Measurements from ENCODE around the gene GDF15.

The GDF15 gene

DNA sequence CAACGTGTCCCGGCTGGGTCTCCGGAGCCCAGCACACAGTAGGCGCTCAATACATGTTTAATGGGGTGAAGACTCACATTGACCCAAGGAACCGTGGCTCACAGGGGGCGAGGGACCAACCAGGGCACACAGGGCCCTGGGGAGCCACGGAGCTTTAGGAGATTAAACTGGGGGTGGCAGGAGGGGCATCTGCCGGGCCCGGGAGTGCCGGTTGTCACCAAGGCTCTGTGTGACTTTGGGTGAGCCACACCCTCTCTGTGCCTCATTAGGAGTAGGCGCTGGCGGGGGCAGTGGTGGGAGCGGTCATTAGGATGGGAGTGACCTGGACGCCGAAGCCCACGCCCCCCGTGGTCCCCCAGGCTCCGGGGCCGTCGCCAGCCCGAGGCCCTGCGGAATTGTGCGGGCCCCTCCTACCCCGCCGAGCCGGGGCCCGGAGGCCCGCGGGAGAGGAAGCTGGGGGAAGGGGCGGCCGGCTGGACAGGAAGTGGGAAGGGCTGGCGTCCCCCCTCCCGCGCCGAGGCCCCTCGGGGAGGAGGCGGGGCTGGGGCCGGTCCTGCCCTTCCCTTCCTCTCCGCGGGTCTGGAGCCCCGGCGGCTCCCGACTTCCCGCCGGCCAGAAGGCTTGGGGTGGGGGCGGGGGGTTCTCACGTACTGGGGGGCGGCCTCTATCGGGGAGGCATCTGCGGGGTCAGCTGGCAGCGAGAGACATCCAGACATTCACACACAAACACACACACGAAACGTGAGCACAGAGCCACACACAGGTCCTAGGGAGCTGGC, 31.5 kb downstream of the GDF15 start:
- peak; percentile 91 for DNase-seq (ENCODE audit: low spot score)
- Histone ChIP-seq H3K4me3 (peak overlapping the region; percentile 81), H3K27ac (peak overlapping the region; percentile 96 to 97)
- TF ChIP-seq, protein P1, sequence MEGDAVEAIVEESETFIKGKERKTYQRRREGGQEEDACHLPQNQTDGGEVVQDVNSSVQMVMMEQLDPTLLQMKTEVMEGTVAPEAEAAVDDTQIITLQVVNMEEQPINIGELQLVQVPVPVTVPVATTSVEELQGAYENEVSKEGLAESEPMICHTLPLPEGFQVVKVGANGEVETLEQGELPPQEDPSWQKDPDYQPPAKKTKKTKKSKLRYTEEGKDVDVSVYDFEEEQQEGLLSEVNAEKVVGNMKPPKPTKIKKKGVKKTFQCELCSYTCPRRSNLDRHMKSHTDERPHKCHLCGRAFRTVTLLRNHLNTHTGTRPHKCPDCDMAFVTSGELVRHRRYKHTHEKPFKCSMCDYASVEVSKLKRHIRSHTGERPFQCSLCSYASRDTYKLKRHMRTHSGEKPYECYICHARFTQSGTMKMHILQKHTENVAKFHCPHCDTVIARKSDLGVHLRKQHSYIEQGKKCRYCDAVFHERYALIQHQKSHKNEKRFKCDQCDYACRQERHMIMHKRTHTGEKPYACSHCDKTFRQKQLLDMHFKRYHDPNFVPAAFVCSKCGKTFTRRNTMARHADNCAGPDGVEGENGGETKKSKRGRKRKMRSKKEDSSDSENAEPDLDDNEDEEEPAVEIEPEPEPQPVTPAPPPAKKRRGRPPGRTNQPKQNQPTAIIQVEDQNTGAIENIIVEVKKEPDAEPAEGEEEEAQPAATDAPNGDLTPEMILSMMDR (IDR thresholded peaks at IDR 0.05), result no peak

DNA sequence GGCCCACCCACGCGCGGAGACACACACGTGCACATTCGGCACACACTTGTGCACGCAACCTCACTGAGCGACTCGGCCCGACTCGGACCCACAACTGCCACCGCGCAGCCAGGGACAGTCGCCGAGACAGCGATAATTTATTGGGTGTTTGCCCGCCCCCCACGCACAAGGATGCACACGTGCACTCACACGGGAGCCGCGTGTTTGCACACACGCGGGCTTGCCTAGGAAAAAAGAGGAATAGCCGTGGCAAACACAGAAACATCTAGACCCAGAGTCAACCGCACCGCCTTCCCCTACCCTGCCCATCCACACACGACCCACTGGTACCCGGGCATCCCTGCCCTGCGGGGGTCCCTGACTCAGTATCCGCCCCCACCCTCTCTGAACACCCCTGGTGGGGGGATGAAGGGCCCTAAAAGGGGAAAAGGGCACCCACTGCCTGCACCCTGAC, 32.1 kb downstream of the GDF15 start:
- H3K4me3 ChIP-seq, result peak overlapping the region; percentile 81

DNA sequence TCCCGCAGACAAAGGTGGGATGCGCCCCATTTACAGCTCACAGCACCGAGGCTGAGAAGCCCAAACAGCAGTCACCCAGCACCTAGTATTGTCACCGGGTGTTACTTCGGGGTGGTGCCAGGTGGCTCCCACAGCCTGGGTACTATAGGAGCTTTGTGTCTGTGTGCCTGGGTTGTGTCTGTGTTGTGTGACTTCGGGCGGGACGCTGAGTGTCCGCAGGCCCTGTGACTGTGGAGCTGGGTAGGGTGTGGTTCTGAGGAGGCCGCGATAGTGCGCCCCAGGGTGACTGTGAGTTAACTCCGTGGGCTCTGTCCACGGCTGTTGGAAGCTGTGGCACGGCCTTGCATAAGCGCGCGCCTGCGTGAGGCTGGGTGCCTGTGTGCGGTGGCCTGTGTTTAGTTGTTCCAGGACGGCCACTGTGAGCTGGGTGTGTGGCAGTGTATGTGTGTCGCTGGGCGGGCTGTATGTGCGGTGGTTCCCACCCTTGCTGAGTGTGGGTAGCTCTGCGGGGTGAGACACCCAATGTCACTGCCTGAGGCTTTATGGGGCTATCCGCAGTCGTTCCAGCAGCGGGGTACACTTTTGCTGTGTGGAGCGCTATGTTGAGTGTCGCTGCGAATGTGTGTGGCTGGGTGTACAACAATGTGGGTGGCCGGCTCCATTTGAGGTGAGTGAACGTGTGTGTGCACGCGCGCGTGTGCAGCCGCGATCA, 32.7 kb downstream of the GDF15 start:
- Histone ChIP-seq H3K27ac (peak overlapping the region; percentile 96 to 97), H3K4me3 (peak overlapping the region; percentile 81)
- peak; percentile 86 for DNase-seq (ENCODE audit: low spot score)
- TF ChIP-seq, protein P1 (IDR thresholded peaks at IDR 0.05), result no peak

More for the DNA sequence above, 32.1 kb downstream of the GDF15 start:
- peak; percentile 80 for DNase-seq (ENCODE audit: low spot score)
- peak overlapping the region; percentile 96 to 97 for H3K27ac ChIP-seq
- TF ChIP-seq, protein P1 (IDR thresholded peaks at IDR 0.05), result no peak

DNA sequence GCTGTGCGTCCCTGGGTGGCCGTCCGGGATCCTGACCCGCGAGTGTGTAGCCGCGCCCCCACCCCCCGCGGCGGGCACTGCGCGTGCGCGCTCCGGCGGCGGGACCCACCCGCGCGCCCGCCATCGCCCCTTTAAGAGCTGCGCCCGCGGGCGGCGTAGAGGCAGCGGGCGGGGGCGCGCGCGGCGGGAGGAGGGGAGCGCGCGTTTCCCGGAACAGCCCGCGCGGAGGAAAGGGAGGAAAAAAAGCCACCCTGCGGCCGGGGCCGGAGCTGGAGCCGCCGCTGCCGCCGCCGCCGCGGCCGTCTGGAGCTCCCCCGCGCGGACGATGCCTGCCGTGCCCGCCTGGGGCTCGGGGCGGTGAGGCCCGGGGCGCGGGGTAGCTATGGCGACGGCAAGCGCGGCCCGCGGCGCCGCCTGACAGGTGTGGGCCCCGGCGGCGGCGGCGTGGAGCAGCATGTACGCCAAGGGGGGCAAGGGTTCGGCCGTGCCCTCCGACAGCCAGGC, 33.3 kb downstream of the GDF15 start, which contains the start of gene SSBP4:
Gene SSBP4 (plus strand): TSS at position 204 of the 504 bp plus-strand sequence. CDS start 251 bp downstream, at position 455.
- no peak for DNase-seq (ENCODE audit: low spot score)
- Histone ChIP-seq H3K4me3 (peak within 1 kb of the TSS; percentile 81), H3K27ac (peak within 1 kb of the TSS; percentile 96 to 97)
- TF ChIP-seq, protein P1 (IDR thresholded peaks at IDR 0.05), result no peak

DNA sequence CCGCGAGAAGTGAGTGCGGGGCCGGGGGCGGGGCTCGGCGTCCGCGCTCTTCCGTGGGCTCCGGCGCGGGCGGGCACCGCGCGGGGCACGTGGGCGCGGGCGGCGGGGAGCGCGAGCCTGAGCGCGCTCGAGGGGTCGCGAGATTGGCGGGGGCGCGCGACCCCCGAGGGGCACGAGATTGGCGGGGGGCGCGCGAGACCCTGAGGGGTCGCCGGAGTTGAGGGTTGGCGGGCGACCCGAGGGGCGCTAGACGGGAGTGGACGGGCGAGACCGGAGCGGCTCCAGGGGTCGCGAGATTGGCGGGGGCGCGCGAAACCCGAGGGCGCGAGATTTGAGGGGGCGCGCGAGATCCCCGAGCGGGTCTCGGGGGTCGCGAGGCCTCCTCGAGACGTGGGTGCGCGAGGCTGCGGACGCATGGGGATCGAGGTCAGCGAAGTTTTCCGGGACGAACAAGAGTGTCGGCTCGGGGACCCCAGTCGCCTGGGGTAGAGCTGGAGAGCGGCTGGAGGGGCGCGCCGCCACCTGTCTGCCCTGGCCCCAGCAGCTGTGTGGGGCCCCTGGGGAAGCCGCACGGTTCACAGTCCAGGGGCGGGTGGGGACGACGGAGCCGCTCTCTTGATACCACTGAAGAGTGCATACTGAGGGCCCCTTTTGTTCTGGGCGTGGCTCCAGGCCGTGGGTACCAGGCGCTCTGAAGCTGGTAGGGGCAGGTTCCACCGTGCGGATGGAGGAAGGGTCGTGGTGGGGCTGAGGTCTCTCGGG, 33.9 kb downstream of the GDF15 start:
- peak; percentile 78 for DNase-seq (ENCODE audit: low spot score)
- peak overlapping the region; percentile 81 for H3K4me3 ChIP-seq
- TF ChIP-seq, protein P1 (IDR thresholded peaks at IDR 0.05), result no peak
- H3K27ac ChIP-seq, result peak overlapping the region; percentile 96 to 97

DNA sequence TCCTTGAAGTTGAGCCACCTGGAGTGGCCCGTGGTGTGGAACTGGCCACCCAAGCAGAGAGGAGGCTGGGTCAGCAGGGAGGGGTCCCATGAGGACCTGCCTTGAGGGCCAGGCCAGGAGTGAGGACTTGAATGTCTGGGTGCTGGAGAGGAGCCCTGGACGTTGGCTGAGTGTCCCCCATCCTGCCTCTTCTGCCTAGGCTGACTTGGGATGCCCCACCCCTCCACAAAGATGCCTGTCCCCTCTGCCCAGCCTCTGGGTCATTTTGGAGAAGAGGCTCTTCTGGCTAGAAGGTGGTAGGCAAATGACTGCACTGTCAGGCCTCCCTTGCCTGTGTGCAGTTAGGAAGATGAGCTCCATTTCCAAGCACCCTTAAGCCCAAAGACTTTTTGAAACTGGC, 35.0 kb downstream of the GDF15 start:
- TF ChIP-seq, protein P1 (IDR thresholded peaks at IDR 0.05), result no peak
- Histone ChIP-seq H3K4me3 (peak overlapping the region; percentile 81), H3K27ac (peak overlapping the region; percentile 5 to 97)
- DNase-seq (ENCODE audit: low spot score), result peak; percentile 76

Data from coronary artery (tissue), 2 donors.